Suprapubic skin (tissue), 4 donors: ENCODE measurements around the gene NCAPH2. TPM values are rescaled to one million over a fixed set of nuclear protein-coding genes. Genes with fewer than 3 reads are reported as not detected.
A peak's percentile ranks its signal among the peaks of the same experiment; 100 is the strongest.

Experiments used
- DNase-seq, 2 donors: peaks; one replicate each; pipeline ENCODE4 v3.0.0-alpha.2; 2019; ENCODE audit warnings: low spot score in 2 of 2
- H3K27ac ChIP-seq: fragments of 200-600 bp; sonication (generic); one replicate; pipeline ENCODE4 v1.5.1; 2019
- H3K27me3 ChIP-seq: fragments of 200-600 bp; sonication (generic); one replicate; pipeline ENCODE4 v1.5.1; 2019
- H3K36me3 ChIP-seq: fragments of 200-600 bp; sonication (generic); one replicate; pipeline ENCODE4 v1.5.1; 2019
- H3K4me1 ChIP-seq: fragments of 200-600 bp; sonication (generic); one replicate; pipeline ENCODE4 v1.5.1; 2019
- H3K4me3 ChIP-seq: fragments of 200-600 bp; sonication (generic); one replicate; pipeline ENCODE4 v1.5.1; 2019; ENCODE audit warnings: mild to moderate bottlenecking
- H3K9me3 ChIP-seq: fragments of 200-600 bp; sonication (generic); one replicate; pipeline ENCODE4 v1.5.1; 2019
- EP300 ChIP-seq: sonication (generic); formaldehyde crosslinking; IDR thresholded peaks from one replicate; pipeline ENCODE4 v1.6.1; 2017; ENCODE audit warnings: antibody characterized with exemption
- POLR2A ChIP-seq, 2 donors: fragments of 450-650 bp; IDR thresholded peaks; one replicate each; pipeline ENCODE4 v1.6.1; 2017; ENCODE audit warnings: antibody characterized with exemption in 2 of 2, mild to moderate bottlenecking in 2 of 2, moderate library complexity in 2 of 2
- POLR2AphosphoS5 ChIP-seq, 3 donors: sonication (generic); formaldehyde crosslinking; IDR thresholded peaks; one replicate each; pipeline ENCODE4 v1.6.1; 2017; ENCODE audit warnings: antibody characterized with exemption in 3 of 3
- WGBS: methylation state at CpG from one replicate; pipeline ENCODE4 v1.1.5; 2018; 5-methylcytosine and 5-hydroxymethylcytosine counted together
- total RNA-seq, 4 donors: library from RNA; depleted of rRNA; stranded (reverse); fragments of >200 nt; gene quantifications; one replicate each; pipeline ENCODE4 v1.1.0, GENCODE V29; 2016
- TF ChIP-seq, protein P1 (sequence below), 2 donors: fragments of 200-600 bp in 1 of 2; fragments of 450-650 bp in 1 of 2; sonication (generic) in 1 of 2; IDR thresholded peaks; one replicate each; pipeline ENCODE4 v1.5.1; 2016 to 2019; ENCODE audit warnings: antibody characterized with exemption in 2 of 2, mild to moderate bottlenecking in 1 of 2, moderate library complexity in 1 of 2

Gene NCAPH2
- total RNA-seq, 4 donors from 2014 or later: 39.6 to 51.9 (median 50.0) TPM

DNA sequence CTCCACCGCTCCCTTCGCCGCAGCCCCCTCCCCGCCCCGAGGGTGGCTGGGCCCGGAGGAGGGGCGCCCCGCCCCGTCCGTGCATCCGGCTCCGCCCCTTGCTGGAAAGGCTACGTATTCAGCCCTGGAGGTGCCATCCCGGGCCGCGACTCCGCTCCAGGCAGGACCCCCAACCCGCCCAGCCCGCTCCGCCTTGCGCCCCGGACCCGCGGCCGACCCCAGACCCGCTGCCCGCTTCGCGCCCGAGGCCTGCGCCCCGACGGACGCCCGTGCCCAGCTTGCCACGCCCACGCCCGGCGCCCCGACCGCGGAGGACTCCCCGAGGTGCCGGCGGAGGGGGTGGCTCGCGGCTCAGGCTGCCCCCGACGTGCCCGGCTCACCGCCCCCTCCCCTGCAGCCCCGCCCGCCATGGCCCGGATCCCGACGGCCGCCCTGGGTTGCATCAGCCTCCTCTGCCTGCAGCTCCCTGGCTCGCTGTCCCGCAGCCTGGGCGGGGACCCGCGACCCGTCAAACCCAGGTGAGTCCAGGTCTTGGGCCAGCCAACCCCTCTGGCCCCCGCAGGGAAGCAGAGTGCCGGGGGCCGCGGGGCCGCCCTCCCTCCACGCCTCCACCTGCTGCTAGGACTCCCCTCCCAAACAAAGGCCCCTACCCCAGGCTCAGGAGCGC is 26.5 kb upstream of the NCAPH2 start, which contains the start of gene ADM2:
Gene ADM2, plus strand, starts transcription at position 104 of the 667 bp plus-strand sequence. Its CDS starts 305 bp downstream, at position 409.
- no CpG with 5 or more reads among the region's 70 CpGs for WGBS
- Histone ChIP-seq H3K36me3 (no peaks in the 10 kb centered on the region), H3K9me3 (no peaks in the 10 kb centered on the region), H3K4me1 (peaks cover 15% of the 10 kb centered on the region), H3K27me3 (peaks cover 54% of the 10 kb centered on the region), H3K27ac (no peak within 1 kb of the TSS), H3K4me3 (peak within 1 kb of the TSS; percentile 54)
- no peak for TF ChIP-seq POLR2A (IDR thresholded peaks at IDR 0.05)
- no peak for TF ChIP-seq EP300
- TF ChIP-seq, protein P1, sequence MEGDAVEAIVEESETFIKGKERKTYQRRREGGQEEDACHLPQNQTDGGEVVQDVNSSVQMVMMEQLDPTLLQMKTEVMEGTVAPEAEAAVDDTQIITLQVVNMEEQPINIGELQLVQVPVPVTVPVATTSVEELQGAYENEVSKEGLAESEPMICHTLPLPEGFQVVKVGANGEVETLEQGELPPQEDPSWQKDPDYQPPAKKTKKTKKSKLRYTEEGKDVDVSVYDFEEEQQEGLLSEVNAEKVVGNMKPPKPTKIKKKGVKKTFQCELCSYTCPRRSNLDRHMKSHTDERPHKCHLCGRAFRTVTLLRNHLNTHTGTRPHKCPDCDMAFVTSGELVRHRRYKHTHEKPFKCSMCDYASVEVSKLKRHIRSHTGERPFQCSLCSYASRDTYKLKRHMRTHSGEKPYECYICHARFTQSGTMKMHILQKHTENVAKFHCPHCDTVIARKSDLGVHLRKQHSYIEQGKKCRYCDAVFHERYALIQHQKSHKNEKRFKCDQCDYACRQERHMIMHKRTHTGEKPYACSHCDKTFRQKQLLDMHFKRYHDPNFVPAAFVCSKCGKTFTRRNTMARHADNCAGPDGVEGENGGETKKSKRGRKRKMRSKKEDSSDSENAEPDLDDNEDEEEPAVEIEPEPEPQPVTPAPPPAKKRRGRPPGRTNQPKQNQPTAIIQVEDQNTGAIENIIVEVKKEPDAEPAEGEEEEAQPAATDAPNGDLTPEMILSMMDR (IDR thresholded peaks at IDR 0.05): no peak
- no peak for DNase-seq

DNA sequence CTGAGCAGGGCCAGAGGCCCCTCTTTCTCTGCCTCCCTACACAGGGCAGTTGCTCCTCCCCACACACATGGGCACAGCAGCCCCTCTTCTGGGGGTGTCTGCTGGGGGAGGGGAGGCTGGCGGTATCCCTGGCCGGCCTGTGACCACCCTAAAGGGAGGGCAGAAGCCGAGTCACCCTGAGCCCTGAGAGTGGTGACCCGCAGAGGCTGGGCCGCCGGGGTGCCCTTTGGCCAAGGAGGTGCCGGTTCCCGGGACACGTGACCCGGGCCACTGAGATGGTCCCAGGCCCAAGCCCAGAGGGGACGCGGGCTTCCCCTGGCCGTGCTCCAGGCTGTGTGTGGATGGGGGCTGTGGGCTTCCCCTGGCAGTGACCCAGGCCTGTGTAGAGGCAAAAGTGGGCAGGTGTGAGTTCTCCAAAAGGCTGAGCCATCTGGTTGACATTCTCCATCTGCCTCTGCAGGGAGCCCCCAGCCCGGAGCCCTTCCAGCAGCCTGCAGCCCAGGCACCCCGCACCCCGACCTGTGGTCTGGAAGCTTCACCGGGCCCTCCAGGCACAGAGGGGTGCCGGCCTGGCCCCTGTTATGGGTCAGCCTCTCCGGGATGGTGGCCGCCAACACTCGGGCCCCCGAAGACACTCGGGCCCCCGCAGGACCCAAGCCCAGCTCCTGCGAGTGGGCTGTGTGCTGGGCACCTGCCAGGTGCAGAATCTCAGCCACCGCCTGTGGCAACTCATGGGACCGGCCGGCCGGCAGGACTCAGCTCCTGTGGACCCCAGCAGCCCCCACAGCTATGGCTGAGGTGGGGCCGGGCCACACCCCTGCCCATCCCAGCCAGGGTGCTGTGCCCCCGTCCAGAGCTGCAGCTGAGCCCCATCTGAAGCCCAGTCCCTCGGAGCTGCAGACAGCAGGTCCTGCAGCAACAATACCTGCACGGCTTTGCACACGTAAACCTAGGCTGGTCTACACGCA is 25.6 kb upstream of the NCAPH2 start:
- DNase-seq: no peak
- WGBS: no CpG with 5 or more reads among the region's 35 CpGs
- Histone ChIP-seq H3K36me3 (no peaks in the 10 kb centered on the region), H3K4me3 (peak overlapping the region; percentile 54), H3K27me3 (peaks cover 61% of the 10 kb centered on the region), H3K27ac (no peak overlapping the region), H3K4me1 (peaks cover 15% of the 10 kb centered on the region), H3K9me3 (no peaks in the 10 kb centered on the region)
- TF ChIP-seq, protein P1 (IDR thresholded peaks at IDR 0.05): no peak
- TF ChIP-seq POLR2AphosphoS5 (IDR thresholded peaks at IDR 0.05) (no peak), POLR2A (IDR thresholded peaks at IDR 0.05) (no peak)

DNA sequence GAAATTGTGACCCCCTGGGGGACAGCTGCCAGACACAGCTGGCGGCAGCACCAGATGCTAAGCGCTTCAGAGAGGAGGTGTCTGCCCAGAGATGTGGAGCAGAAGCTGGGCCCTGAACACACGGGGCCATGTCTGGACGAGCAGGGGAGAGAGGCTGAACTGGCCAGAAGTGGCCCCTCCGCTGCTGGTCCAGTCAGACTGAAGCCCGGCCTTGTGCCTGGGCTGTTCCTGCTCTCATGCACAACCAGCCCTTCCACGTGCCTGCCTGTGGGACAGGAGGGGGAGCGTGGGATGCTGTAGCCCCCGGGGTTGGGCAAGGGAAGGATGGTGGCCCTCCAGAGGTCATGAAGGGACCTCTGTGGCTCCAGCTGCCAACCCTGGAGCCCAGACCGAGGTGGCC is 24.9 kb upstream of the NCAPH2 start:
- no peaks in the 10 kb centered on the region for H3K36me3 ChIP-seq
- H3K9me3 ChIP-seq: no peaks in the 10 kb centered on the region
- no peak overlapping the region for H3K27ac ChIP-seq
- H3K27me3 ChIP-seq: peaks cover 66% of the 10 kb centered on the region
- no peak for DNase-seq
- 80% methylated on average over 5 of the region's 10 CpGs for WGBS
- TF ChIP-seq, protein P1 (IDR thresholded peaks at IDR 0.05): no peak
- TF ChIP-seq EP300: no peak
- no peak for TF ChIP-seq POLR2A (IDR thresholded peaks at IDR 0.05)
- TF ChIP-seq POLR2AphosphoS5 (IDR thresholded peaks at IDR 0.05): no peak
- H3K4me1 ChIP-seq: peaks cover 15% of the 10 kb centered on the region
- no peak overlapping the region for H3K4me3 ChIP-seq

DNA sequence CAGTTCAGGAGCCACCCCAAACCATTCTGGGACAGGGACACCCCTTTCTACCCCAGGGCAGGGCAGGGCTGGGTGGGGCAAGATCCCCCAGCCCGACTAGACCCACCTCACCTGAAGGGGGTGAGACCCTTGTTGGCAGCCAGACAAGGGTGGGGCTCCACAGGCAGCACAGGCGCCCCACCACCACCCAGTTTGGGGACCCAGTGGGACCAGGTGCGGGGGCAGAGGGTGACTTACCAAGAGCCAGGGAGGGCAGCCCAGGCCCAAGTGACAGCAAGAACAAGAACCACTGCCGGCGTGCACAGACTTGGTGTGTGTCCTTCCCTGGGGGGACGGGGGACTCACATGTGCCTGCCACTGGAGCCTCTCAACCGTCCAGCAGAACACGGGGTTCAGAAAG is 24.5 kb upstream of the NCAPH2 start:
- peaks cover 15% of the 10 kb centered on the region for H3K4me1 ChIP-seq
- H3K36me3 ChIP-seq: no peaks in the 10 kb centered on the region
- no peak overlapping the region for H3K27ac ChIP-seq
- no peak overlapping the region for H3K4me3 ChIP-seq
- DNase-seq: no peak
- peaks cover 71% of the 10 kb centered on the region for H3K27me3 ChIP-seq
- 100% methylated on average over 4 of the region's 8 CpGs for WGBS
- H3K9me3 ChIP-seq: no peaks in the 10 kb centered on the region
- TF ChIP-seq POLR2A (IDR thresholded peaks at IDR 0.05): no peak
- TF ChIP-seq, protein P1 (IDR thresholded peaks at IDR 0.05): no peak
- no peak for TF ChIP-seq EP300
- TF ChIP-seq POLR2AphosphoS5 (IDR thresholded peaks at IDR 0.05): no peak
